Measurements from ENCODE around the gene DNAH6.
"Not testable (repeated sequence)": the region's sequence is repeated elsewhere in the genome, so short reads cannot be mapped to it uniquely, and the experiment has no call there.

DNAH6 gene

DNA sequence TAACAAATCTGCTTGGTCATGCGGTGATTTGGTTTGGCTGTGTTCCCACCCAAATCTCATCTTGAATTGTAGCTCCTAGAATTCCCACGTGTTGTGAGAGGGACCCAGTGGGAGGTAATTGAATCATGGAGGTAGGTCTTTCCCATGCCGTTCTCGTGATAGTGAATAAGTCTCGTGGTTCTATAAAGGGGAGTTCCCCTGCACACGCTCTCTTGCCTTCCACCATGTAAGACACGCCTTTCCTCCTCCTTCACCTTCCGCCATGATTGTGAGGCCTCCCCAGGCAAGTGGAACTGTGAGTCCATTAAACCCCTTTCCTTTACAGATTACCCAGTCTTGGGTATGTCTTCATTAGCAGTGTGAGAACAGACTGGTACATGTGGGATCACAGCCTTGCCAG, 327.8 kb downstream of the DNAH6 start:
- DNase-seq, result no peak

DNA sequence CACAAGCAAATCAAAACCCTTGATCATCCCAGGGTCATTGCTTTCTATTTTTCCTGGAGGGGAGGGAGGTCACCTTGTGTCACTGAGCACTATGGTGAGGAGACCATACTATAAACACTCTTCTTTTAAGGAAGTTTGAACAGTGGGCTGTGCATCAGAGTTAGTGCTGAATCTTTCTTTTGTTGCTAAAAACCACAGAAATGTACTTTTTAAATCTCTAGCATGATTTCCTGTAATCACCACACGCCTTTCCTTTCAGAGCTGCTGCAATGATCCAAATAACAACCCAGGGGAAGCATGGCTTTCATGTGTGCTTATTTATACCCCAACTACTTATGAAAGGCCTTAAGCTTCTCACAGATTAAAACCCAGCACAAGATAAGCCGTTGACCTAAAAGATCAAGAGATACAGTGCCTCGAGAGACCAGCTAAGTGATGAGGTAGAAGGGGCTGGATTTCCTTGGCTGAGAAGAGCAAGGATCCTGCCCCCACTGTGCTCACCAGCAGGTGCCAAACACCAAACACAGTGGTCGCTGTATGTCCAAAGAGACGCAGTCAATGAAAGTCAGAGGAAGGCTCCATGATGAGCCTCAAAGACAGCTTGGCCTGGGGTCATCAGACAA, 329.9 kb downstream of the DNAH6 start:
- DNase-seq, result no peak

DNA sequence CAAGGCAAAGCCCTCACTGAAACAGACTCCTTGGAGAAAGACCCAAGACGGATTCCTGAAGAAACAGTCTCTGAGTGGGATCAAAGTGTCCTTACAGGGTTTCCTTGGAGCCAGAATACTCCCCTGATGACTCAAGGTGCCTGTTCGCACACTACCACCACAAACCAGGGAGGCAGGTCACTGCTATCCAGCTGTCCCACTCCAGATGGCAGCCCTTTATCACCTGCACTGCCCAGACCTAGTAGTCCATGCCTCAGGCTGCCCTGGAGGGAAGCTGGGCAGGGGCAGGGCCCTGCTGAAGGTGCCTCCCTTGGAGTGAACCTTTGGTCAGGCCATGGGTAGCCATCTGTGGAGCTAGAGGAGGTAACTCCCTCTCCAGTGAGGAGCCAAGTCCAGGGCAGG, 330.4 kb downstream of the DNAH6 start:
- no peak for DNase-seq

DNA sequence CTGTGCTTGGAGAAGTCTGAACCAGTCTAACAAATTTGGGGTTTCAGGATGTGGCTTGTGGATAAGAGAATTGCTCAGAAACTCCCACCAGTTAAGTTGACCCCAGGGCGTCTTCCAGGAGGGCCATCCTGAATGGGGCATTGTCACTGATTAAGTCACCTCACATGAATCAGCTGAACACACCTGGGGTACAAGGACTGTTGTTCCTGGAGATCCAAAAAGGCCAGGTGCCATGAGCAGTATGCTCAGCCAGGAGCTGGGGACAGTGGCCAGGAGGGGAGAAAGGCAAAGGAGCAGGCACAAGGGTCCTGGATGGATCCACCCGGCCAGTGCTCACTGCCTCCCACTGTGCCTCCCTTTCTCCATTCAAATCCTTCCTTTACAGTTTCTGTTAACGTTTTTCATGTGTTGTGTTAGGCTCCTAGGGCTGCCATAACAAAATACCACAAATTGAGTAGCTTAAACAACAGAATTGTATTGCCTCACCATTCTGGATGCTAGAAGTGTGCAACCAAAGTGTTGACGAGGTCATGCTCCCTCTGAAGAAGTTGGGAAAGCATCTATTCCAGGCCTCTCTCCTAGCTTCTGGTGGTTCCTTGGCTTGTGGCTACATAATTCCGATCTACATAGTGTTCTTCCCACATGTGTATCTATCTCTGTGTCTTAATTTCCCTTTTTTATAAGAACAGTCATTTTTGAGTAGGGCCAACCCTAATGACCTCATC, 331.2 kb downstream of the DNAH6 start:
- DNase-seq, result no peak

- DNase-seq, result no peak
Measured at GRCh38 chr2:84849271-84849952, 333.1 kb downstream of the DNAH6 start.

GRCh38 chr2:84850471-84850870, 334.2 kb downstream of the DNAH6 start:
- DNase-seq, result no peak

GRCh38 chr2:84851876-84852275, 335.6 kb downstream of the DNAH6 start:
- DNase-seq, result no peak

DNA sequence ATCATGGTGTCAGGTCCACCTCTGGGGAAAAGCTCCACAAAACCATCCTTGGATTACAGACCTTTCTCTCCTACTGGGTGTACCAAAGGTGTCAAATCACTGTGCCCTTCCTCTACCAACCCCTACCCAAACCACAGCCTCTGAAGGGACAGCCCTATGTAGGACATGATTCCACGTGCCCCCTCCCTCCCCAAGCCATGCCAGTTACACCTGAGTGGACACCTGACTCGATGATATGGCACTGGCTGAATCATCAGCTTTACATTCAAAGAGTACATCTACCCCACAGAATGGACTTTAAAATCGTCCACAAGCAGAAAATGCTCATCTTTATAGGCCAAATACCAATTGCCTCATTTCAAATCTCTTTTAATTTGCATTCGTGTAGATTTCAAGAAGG, 338.6 kb downstream of the DNAH6 start:
- DNase-seq, result no peak

DNA sequence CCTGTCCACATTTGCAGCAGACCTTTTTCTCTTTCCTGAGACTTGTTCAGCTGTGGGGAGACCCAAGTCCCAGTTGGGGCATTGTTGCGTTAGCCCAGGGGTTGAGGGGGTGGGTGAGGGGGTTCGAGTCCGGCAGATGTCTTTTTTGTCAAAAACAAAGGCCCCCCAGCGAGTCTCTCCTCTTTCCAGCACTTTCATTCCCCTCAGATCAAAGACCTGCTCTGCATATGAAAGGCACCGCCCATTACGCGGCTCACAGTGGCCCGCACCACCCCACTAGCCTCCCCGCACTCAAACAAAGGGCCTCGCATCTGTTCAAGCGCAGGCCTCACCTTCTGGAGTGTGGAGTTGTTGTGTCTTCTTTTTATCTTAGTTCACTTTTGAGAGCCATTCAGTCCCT, 339.4 kb downstream of the DNAH6 start:
- DNase-seq, result no peak

GRCh38 chr2:84856787-84857186, 340.5 kb downstream of the DNAH6 start:
- no peak for DNase-seq

GRCh38 chr2:84857566-84857965, 341.3 kb downstream of the DNAH6 start:
- DNase-seq, result no peak

- DNase-seq, result no peak
Measured at GRCh38 chr2:84858123-84858522, 341.8 kb downstream of the DNAH6 start.

DNA sequence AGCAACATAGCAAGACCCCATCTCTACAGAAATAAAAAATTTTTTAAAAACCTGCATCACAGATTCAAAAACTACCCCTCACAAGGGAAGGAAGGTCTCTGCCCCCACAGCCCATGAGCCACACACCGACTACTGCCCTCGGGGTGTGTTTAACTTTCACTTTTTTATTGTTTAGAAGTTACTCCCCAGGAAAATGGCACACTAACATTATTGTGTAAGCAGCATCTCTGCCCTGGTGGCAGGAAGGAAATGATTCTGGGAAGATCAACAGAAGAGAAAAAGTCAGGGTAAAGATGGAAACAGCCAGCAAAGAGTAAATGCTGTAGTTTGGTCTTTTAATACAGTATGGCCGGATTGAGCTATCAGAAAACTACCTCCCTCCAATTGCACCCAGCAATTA, 342.6 kb downstream of the DNAH6 start:
- no peak for DNase-seq

DNA sequence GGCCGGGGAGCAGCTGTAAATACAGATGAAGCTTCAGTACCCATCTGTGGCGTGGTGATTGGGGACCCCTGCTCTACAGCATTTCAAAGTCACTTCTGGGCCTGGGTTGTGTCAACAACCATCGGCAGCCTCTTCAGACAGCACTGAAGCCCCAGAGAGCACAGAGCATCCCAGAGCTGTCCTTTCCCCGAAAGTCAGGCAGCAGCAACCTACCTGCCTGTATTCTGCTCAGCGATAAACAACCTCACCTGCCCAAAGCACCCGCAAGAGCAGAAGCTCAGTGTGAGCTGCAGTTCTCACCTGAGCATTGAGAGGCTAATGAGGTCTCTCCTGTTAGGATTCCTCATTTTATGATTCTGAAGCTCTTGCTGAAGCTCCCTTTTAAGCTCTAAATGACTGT, 345.2 kb downstream of the DNAH6 start:
- DNase-seq, result no peak

DNA sequence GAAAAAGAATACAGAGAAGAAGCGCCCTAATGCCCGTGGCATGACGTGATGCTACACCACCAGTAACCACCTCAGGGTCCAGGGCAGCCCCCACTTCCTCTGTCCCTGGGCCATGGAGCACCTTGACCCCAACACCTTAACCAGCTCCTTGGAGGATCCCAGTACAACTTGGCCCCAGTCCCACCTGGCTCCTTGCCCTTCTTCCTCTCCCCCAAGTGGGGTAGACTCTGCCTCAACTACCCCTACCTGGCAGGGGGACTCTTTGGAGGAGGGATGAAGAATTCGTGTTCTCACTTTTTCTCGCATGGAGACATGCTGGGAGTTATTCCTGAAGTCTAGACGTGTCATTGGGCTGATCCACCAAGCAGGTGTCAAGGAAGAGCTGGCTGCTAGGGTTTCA, 345.7 kb downstream of the DNAH6 start:
- no peak for DNase-seq

DNA sequence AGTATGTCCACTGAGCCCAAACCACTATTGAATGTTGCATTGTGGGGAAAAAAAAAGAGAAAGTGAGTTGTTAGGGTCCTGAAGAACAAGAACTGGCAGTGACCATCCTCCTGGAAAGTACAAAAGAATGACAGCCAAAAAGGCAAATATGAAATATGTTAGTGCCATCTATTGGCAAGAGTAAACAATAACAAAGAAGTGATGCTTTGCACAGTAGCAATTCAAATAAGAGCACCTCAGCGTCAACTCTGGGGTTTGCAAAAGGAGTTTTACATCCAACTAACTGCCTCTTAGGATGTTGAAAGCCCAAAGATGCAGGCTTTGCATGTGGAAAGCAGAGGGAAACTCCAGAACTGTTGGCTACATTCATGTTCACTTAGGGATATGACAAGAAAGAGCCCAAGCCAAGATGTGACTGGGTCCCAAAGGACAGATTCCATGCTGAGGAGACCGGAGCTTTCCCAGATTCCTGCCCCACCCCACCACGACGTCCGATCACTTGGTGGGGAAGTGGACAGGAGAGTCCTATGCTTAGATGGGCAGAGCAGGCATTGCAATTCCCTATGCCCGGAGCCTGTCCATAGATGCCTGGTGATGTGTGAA, 349.0 kb downstream of the DNAH6 start:
- DNase-seq, result no peak

- no peak for DNase-seq
Measured at GRCh38 chr2:84866122-84866521, 349.8 kb downstream of the DNAH6 start.

DNA sequence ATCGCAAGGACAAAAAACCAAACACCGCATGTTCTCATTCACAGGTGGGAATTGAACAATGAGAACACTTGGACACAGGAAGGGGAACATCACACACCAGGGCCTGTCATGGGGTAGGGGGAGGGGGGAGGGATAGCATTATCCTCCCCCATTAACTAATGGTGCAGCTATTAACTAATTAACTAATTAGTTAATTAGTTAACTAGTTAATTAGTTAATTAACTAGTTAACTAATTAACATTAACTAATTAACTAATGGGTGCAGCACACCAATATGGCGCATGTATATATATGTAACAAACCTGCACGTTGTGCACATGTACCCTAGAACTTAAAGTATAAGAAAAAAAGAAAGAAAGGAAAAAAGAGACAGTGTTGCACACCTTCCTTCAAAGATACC, 352.0 kb downstream of the DNAH6 start:
- DNase-seq, result not testable (repeated sequence)

Data from NCI-H1436 treated with DMSO at 0.1 percent for 48 hours (cell line).